ENCODE data around the gene MACROH2A2.
"Not testable (repeated sequence)": the region's sequence is repeated elsewhere in the genome, so short reads cannot be mapped to it uniquely, and the experiment has no call there.

The MACROH2A2 gene

DNA sequence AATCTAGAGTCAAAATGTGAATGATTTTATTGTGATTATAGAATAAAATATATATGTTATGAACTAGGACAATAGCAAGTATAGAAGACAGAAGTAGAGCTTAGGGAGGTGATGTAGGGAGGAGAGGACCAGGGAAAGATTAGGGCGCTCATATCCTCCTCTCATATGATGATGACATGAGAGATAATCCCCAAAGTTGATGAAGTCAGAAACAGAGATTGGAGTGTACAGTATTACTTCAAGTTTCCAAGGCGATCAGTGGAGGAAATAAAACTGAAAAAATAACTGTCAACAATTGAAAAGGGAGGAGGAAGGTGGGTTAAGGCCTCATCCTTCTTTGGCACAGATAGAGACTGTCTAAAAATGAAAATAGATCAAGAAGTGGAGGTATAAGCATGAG lies 14.9 kb downstream of the MACROH2A2 start:
- DNase-seq (ENCODE audit: low read depth): no peak

DNA sequence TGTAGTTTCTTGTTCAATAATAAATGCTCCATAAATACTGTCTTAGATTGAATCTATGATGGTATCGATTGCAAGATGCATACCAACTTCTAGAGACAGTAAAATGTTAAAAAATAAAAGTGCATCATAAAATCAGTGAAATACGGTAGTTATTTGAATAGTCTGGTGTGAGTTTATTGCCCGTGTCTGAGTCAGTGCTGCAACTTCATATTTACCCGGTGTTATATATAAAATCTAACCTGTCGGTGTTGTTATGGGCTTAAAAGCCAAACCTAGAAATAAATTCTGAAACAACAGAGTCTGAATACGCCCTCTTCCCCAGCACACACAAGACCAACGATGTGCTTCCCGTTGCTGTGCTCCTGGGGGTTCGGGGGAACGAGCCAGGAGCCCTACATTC lies 16.3 kb downstream of the MACROH2A2 start:
- DNase-seq (ENCODE audit: low read depth): no peak

GRCh38 chr10:70069346-70069745 lies 16.7 kb downstream of the MACROH2A2 start:
- no peak for DNase-seq (ENCODE audit: low read depth)

DNA sequence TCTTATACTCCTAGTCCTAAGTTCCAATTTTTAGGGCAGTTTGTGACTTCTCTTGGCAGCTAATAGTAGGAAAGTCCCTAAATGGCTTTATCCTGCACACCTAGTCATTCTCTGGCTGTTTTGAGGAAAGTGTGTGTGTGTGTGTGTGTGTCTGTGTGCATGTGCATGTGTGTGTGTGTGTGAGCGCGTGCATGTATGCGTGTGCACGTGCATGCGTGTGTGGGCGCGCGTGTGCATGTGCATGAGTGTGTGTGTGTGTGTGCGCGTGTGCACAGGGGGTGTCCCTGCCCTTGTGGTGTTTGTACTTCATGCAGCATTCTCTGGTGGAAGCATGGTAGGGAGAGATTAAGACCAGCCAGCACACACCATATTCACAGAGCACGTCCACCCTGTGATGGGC lies 18.2 kb downstream of the MACROH2A2 start:
- no peak for DNase-seq (ENCODE audit: low read depth)

DNA sequence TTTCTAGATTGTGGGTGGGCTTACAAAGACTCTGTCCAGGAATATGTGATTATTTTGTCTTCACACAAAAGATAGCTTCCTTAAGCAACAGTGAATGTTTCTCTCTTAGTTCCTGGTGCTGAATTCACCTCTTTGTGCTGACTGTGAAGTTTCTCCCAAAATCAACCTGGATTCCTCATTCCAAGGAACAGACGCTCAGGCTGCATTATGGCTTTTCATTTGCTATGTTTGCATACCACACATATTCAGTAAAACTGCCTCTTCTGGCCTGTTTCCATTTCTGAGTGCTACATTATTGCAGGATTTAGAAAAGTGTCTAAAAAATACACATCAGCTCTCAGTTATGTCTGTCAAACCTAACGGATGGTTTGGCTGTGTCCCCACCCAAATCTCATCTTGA lies 21.5 kb downstream of the MACROH2A2 start:
- no peak for DNase-seq (ENCODE audit: low read depth)

GRCh38 chr10:70074971-70075370 lies 22.3 kb downstream of the MACROH2A2 start:
- DNase-seq (ENCODE audit: low read depth): no peak

DNA sequence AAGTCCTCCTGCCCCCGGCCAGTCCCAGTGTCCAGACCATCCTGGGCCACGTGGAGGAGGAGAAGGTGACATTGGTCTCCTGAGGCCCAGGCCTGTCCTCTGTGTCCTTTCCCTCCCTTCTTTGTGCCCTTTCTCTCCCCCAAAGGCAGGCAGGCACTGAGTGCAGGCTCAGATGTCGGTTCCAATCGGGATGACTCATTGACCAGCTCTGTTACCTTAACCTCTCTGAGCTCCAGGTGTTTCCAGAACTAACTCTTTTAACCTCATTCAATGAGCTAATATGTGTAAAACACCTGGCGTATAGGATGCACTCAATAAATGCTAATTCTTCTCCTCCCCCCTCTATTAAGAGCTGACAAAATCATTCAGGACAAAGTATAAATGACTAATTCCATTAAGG lies 25.7 kb downstream of the MACROH2A2 start:
- DNase-seq (ENCODE audit: low read depth): no peak

GRCh38 chr10:70078937-70079336 lies 26.3 kb downstream of the MACROH2A2 start:
- DNase-seq (ENCODE audit: low read depth): no peak

- not testable (repeated sequence) for DNase-seq (ENCODE audit: low read depth)
Observed at GRCh38 chr10:70080789-70081188, 28.1 kb downstream of the MACROH2A2 start.

DNA sequence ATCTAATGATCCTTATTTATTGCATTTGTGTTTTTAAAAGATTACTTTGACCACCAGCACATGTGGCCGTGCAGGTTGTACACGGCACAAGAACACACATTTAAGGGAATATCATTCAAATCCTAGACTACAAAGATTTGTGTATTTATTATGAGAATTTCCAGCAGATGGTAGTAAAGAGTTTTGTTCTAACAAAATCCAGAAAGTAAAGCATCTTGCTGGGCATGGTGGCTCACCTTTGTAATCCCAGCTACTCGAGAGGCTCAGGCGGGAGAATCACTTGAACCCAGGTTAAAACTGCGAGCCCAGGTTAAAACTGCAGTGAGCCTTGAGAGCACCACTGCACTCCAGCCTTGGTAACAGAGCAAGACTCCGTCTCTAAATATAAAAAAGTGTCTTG lies 31.5 kb downstream of the MACROH2A2 start:
- no peak for DNase-seq (ENCODE audit: low read depth)

GRCh38 chr10:70085975-70086613 lies 33.4 kb downstream of the MACROH2A2 start:
- DNase-seq (ENCODE audit: low read depth): no peak

GRCh38 chr10:70087616-70088307 lies 35.1 kb downstream of the MACROH2A2 start:
- no peak for DNase-seq (ENCODE audit: low read depth)

GRCh38 chr10:70088308-70088698 lies 35.7 kb downstream of the MACROH2A2 start:
- no peak for DNase-seq (ENCODE audit: low read depth)

DNA sequence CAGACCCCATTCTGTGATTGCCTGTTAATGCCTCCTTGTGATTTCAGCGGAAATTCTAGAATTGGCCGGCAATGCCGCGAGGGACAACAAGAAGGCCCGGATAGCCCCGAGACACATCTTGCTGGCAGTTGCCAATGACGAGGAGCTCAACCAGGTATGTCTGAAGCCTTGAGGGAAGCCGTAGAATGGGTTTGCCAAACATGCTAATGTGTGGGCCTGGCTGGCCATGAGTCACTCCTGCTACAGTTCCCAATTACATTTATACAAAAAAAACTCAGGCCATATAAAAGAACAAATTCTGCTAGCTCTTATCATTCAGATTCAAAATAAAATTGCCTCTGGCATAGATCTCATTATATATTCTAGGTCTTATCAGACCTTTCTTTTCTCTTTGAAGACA lies 37.4 kb downstream of the MACROH2A2 start:
- no peak for DNase-seq (ENCODE audit: low read depth)

DNA sequence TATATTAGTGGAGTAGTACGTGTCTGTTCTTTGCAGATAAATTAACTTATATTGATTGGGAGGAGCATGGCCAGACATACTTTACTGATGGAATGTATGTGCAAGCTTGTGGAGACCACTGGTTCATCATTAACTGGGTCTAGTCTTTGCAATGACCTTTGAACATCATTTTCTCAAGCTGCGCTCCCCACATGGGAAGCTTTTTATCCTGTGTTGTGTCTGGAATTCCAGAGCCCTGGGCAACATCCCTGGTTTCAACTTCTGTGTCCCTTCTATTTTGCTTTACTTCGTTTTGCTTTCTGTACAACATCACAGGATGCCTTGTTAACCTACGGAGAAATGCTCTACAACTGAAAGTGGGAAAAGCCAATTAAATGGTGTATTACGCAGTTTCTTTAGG lies 38.3 kb downstream of the MACROH2A2 start:
- DNase-seq (ENCODE audit: low read depth): no peak

- DNase-seq (ENCODE audit: low read depth): no peak
Observed at GRCh38 chr10:70092389-70092718, 39.7 kb downstream of the MACROH2A2 start.

GRCh38 chr10:70093335-70093944 lies 40.8 kb downstream of the MACROH2A2 start:
- no peak for DNase-seq (ENCODE audit: low read depth)

GRCh38 chr10:70094250-70094649 lies 41.6 kb downstream of the MACROH2A2 start:
- no peak for DNase-seq (ENCODE audit: low read depth)

- no peak for DNase-seq (ENCODE audit: low read depth)
Observed at GRCh38 chr10:70096016-70096704, 43.5 kb downstream of the MACROH2A2 start.

DNA sequence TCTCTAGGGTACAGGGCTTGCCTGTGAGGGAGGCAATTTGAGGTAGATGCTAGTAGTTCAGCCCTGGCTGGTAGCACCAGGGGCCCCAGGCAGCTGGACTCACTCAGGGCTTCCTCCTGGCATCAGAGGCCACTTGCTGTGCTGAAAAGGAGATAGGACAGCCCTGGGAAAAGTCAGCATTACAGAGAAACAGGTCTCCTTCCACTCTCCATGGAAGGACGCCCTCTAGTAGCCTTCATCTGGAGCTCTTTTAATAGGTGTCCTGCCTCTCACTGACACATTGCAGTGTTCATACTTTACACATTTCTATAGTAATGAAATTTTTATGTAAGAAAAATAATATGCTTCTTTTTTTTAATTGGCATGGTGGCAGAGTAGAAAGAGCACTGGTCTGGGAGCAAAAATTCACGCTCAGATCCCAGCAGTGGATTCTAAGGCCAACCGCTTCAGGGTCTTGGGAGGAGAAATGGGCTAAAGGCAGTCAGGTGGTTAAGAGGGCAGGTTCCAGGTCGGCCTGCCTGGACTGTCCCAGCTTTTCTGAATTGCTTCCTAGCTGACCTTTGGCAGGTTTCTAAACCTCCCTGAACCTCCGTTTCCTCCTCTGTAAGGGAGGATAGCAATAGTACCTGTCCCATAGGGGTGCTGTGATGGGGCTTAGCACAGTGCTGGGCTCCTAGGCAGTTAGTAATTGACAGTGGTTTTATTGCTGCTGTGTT lies 44.2 kb downstream of the MACROH2A2 start:
- DNase-seq (ENCODE audit: low read depth): no peak

DNA sequence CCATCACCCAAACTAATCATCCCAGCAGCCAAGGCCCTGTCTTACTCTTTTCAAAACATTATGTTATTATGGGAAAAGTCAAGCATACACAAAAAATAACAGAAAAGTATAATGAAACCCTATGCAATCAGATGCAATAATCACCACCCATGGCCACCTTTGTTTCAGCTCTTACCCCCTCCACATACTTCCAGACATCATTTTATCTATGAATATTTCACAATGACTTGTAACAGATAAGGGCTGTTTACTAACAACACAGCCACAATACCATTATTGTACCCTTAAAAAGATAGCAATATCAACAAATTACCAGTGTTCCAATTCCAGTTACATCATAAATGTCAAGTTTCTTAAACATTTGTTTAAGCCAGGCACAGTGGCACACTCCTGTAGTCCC lies 44.8 kb downstream of the MACROH2A2 start:
- no peak for DNase-seq (ENCODE audit: low read depth)

DNA sequence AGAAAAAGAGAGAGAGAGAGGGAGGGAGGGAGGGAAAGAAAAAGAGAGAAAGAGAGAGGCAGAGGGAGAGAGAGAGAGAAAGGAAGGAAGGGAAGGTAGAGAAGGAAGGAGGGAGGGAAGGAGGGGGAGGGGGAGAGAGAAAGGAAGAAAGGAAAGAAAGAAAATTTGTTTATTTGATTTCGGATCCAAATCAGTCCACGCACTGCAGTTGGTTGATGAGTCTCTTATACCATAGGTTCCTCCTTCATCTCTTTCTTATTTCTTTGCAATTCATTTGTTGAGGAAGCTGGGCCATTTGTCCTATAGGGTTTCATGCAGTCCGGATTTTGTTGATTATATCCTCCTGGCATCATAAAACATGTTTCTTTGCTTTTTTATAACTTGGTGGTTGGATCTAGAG lies 45.6 kb downstream of the MACROH2A2 start:
- DNase-seq (ENCODE audit: low read depth): no peak
